ENCODE results near the gene GTPBP1.

The GTPBP1 gene

DNA sequence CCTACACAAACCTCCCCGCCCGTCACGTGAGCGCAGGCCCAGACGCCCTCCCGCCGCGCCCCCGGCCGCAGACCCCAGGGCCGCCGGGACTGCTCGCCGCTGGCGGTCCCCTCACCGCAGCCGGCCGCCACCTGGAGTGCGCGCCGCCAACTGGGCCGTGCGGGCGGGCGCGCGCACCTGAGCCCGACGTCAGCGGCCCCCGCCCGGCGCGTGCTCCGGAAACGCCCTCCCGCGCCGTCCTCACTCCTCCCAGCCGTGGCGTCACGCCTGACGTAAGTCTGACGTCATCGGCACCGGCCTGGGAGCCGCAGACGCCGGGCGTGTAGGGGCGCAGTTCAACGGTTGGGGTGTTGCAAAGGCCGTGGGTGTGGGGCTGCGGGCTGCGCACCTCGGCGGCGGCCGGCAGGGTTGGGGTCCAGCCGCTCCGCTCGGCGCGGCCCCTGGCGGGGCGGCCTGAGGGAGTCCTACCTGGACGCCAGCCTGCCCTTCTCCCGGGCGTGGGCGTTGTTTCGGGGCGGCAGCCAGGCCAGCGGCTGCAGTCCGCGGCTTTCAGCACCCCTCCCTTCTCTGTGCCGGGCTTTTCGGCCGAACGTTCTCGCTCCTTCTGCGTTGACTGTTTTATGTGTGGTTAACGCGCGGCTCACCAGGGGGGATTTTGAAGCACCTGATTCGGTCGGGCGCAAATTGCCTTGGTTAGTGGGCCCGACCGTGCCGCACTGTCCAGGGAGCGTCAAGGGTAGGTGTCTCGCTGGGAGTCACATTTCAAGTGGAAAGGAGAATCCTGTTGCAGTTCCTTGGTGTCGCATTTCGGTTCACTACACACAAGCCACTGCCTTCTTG is 4.7 kb upstream of the GTPBP1 start, which contains the start of gene JOSD1:
Gene JOSD1, minus strand, starts transcription at position 155 of the 840 bp plus-strand sequence. CDS start 956 bp downstream, outside the sequence.
- DNase-seq (ENCODE audit: low read depth) = peak; percentile 82
- TF ChIP-seq, protein P1, sequence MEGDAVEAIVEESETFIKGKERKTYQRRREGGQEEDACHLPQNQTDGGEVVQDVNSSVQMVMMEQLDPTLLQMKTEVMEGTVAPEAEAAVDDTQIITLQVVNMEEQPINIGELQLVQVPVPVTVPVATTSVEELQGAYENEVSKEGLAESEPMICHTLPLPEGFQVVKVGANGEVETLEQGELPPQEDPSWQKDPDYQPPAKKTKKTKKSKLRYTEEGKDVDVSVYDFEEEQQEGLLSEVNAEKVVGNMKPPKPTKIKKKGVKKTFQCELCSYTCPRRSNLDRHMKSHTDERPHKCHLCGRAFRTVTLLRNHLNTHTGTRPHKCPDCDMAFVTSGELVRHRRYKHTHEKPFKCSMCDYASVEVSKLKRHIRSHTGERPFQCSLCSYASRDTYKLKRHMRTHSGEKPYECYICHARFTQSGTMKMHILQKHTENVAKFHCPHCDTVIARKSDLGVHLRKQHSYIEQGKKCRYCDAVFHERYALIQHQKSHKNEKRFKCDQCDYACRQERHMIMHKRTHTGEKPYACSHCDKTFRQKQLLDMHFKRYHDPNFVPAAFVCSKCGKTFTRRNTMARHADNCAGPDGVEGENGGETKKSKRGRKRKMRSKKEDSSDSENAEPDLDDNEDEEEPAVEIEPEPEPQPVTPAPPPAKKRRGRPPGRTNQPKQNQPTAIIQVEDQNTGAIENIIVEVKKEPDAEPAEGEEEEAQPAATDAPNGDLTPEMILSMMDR (IDR thresholded peaks at IDR 0.05; ENCODE audit: low read depth, low read length, missing control alignments) = no peak
- H3K4me3 ChIP-seq (ENCODE audit: low read depth, low read length) = peak within 1 kb of the TSS; percentile 91

DNA sequence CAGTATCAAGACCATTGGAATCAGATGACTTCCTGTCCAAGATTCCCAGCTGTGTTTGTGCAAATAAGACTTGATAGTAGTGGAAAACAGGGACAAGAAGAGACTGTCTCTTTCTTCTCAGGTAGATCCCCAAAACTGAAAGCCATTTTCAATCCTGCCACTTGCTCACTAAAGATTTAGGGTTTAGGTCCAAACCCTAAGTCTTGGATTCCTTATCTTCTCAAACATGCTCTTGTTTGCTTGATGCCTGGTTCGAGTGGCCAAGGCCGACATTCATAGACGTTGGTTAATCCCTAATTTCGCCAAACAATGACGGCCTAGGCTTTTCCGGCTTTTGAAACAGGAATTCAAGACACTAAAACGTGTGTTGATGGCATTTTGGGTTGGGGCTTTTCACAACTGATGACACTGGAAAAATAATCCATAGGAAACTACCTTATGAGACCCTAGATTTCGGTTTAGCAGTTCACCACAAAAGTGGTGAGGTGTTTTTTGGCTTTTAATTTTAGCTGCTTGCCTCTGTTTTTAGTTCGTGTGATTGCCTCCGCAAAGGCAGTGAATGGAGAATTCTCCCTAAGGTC is 1.0 kb upstream of the GTPBP1 start:
- no peak for DNase-seq (ENCODE audit: low read depth)
- TF ChIP-seq, protein P1 (IDR thresholded peaks at IDR 0.05; ENCODE audit: low read depth, low read length, missing control alignments) = no peak
- H3K4me3 ChIP-seq (ENCODE audit: low read depth, low read length) = peak overlapping the region; percentile 47

DNA sequence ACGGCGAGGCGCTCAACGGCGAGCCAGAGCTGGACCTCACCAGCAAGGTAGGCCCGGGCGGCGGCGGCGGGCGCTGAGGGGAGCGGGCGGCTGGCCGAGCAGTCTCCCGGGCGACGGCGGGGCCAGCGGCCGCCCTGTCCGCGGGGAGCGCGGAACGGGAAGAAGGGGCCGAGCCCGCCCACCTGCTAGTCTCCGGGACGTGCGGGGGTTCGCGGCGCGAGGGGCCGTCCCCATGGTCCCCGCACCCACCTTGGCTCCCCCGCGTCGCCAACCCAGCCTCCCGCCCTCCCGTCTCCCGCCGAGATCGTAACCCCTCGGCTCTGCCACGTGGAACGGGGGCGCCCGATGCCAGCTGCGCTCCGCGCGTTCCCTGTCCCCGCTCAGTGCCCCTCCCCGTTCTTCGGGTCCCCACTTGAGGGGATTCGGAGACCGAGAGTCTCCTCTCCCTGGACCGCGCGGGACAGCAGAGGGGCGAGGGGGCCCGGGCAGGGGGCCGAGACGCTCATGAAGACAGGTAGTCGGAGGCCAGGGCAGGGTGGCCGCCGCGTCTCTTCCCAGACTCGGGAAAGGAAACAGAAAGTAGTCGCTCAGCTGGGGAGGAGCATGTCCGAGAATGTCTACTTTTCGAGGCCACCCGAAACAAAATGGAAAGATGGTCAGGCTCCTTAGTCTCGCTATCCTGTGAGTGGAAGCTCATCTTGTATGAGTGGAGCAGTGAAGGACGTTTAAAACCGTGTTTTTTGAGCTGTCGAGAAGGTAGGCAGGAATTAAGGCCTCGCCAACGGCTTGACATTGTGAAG is 557 bp downstream of the GTPBP1 start:
- DNase-seq (ENCODE audit: low read depth) = no peak
- TF ChIP-seq, protein P1 (IDR thresholded peaks at IDR 0.05; ENCODE audit: low read depth, low read length, missing control alignments) = no peak
- H3K4me3 ChIP-seq (ENCODE audit: low read depth, low read length) = peak overlapping the region; percentile 81

DNA sequence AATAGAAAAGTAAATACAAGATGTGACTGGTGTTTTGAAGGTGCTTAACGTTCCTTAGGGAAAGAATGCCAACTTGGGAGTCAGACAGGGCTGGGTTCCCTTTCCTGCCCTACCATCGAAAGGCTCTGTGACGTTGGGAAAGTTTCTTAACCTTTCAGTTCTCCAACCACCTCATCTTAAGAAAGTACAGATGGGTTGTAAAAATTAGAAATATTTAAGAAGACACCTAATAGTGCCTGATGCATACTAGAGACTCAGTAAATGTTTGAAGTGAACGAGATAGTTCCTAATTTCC is 1.1 kb downstream of the GTPBP1 start:
- TF ChIP-seq, protein P1 (IDR thresholded peaks at IDR 0.05; ENCODE audit: low read depth, low read length, missing control alignments) = no peak
- peak overlapping the region; percentile 81 for H3K4me3 ChIP-seq (ENCODE audit: low read depth, low read length)
- DNase-seq (ENCODE audit: low read depth) = no peak

DNA sequence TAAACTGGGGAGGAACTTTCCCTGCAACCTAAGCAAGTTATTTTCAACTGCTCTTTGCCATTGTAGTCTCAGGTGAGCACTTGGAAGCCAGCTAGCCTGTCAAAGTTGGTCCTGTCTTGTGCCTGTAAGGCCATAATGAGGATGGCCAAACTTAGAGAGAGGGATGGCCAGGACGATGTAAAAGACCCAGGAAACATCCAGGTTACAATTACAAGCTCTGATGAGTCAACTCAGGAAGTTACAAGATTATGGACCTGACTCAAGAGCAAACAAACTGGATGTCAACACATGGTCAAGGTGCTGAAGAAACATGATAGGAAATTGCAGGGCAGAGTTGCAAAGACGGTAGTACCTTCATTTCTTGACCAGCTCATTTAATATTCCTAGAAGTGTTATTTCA is 1.6 kb downstream of the GTPBP1 start:
- TF ChIP-seq, protein P1 (IDR thresholded peaks at IDR 0.05; ENCODE audit: low read depth, low read length, missing control alignments) = no peak
- H3K4me3 ChIP-seq (ENCODE audit: low read depth, low read length) = peak overlapping the region; percentile 81
- DNase-seq (ENCODE audit: low read depth) = no peak

DNA sequence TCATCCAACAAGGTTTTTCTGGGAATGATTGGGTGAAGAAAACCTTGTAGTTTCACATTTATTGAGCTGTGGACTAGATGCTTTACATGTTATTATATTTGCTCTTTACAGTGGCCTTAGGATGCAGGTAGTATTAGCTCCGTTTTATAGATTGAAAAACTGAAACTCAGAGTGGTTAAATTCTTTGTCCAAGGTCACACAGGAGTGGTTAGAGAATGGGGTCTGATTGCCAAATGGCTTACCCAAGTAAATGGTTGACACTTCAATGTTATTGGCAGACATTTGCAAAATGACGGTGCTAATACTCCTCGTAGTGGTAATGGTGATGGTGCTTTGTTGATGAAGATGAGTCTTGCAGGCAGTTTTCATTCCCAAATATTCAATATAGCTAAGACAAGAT is 2.2 kb downstream of the GTPBP1 start:
- peak overlapping the region; percentile 81; the same call in 1 of the 2 replicates for H3K4me3 ChIP-seq (ENCODE audit: low read depth, low read length)
- DNase-seq (ENCODE audit: low read depth) = no peak
- TF ChIP-seq, protein P1 (IDR thresholded peaks at IDR 0.05; ENCODE audit: low read depth, low read length, missing control alignments) = no peak

All from GM12864 (cell line).